GM23248 (cell line): ENCODE results near the gene EFCAB7.

ENCODE experiments used
- EZH2 ChIP-seq: fragments of 200-600 bp; sonication (generic); IDR thresholded peaks from 2 replicates; pipeline ENCODE4 v1.6.1; 2018; ENCODE audit warnings: antibody characterized with exemption, mild to moderate bottlenecking; ENCODE audit not compliant: insufficient read depth, poor library complexity, severe bottlenecking
- EZH2phosphoT487 ChIP-seq: fragments of 200-600 bp; sonication (generic); IDR thresholded peaks from 2 replicates; pipeline ENCODE4 v1.6.1; 2018; ENCODE audit warnings: antibody characterized with exemption, moderate library complexity, mild to moderate bottlenecking, low read depth; ENCODE audit not compliant: insufficient read depth

GRCh38 chr1:63602629-63603028 lies 79.3 kb downstream of the EFCAB7 start:
- no peak for TF ChIP-seq EZH2
- no peak for TF ChIP-seq EZH2phosphoT487
